GM21737 (cell line): Measurements from ENCODE around the gene RNF182.

ENCODE experiments used
- ATAC-seq: cut with Tn5 transposase; IDR thresholded peaks from one replicate; pipeline ENCODE4 v1.9.1; 2021; ENCODE audit warnings: mild to moderate bottlenecking, moderate library complexity; ENCODE audit not compliant: unreplicated experiment

The RNF182 gene

DNA sequence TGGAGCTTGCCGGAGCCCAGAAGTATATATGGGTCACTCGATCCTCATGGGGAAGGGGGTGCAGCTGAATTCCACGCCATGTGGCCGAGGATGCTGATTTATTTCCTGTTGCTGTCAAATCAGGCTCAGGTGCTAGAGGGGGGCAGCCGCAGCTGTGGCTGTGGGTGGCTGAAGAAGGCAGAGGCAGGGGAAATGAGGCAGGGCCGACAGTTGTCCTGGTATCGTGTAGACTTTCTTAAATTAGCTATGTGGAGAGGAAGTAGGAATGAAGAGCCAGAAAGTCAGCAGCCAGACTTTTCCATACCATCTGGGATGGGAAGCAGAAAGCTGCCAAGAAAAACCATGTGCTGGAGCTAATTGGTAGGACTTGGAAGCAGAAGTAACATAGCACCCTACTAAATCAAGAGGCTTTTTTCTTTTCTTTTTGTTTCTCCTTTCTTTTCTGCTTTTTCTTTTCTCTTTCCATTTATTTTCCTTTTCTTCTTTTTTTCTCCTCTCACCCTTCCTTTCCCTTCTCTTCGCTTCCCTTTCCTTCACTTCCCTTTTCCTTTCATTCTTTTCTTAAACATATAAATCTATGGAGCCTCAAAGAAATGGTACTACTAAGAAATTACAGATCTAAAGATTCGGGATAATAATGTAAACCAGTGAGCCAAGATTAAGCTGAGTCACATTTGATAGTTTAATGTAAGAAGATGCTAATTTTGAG lies 102.2 kb downstream of the RNF182 start:
- ATAC-seq: no peak

DNA sequence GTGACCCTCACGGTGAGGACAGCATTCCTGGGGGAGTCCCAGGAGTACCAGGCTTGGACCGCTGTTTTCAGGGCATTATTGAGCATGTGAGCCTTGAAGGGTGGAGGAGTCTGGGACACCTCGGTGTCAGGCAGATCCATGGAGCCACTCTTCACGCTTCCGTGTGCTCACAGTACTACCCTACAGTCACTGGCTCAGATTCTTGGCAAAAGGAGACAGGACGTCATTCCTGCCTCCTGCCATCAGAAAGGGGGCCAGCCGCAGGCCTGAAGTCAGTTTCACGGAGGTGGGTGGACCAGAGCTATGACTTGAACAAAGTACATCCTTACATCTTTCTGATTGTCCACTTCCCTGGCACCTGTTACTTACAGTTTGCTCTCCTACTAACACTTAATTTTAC lies 103.9 kb downstream of the RNF182 start:
- no peak for ATAC-seq

- ATAC-seq: no peak
These were observed 104.9 kb downstream of the RNF182 start for GRCh38 chr6:14029605-14030004.
